Mesothelial cell of epicardium (in vitro differentiated cells): ENCODE data around the gene CTNND2. TPM values are rescaled to one million over a fixed set of nuclear protein-coding genes. Genes with fewer than 3 reads are reported as not detected.

Experiments used
- DNase-seq, 2 experiments: peaks; one replicate each; pipeline ENCODE4 v3.0.0; 2021; ENCODE audit warnings: low spot score in 2 of 2; ENCODE audit not compliant: unreplicated experiment in 2 of 2
- H3K27ac Mint-ChIP-seq: 2 replicates; pipeline ENCODE4 v1.8.0; 2021; ENCODE audit warnings: mixed read lengths
- H3K27me3 Mint-ChIP-seq: 2 replicates; pipeline ENCODE4 v1.8.0; 2021; ENCODE audit warnings: low read depth, mixed read lengths
- H3K36me3 Mint-ChIP-seq: 2 replicates; pipeline ENCODE4 v1.8.0; 2021; ENCODE audit warnings: mixed read lengths
- H3K4me1 Mint-ChIP-seq: 2 replicates; pipeline ENCODE4 v1.8.0; 2021; ENCODE audit warnings: mixed read lengths
- H3K4me3 Mint-ChIP-seq: 2 replicates; pipeline ENCODE4 v1.8.0; 2021; ENCODE audit warnings: mild to moderate bottlenecking, moderate library complexity, mixed read lengths
- H3K9me3 Mint-ChIP-seq: 2 replicates; pipeline ENCODE4 v1.8.0; 2021; ENCODE audit warnings: mixed read lengths
- total RNA-seq: library from RNA; stranded (reverse); gene quantifications from 3 replicates; pipeline ENCODE4 v1.2.1, GENCODE V29; 2021
- TF ChIP-seq, protein P1 (sequence below): fragments of 200-600 bp; sonication (generic); IDR thresholded peaks from one replicate; pipeline ENCODE4 v1.5.0; 2021; ENCODE audit warnings: antibody characterized with exemption; ENCODE audit not compliant: unreplicated experiment

The CTNND2 gene
- total RNA-seq, 1 donor from 2014 or later = 7.9 TPM

DNA sequence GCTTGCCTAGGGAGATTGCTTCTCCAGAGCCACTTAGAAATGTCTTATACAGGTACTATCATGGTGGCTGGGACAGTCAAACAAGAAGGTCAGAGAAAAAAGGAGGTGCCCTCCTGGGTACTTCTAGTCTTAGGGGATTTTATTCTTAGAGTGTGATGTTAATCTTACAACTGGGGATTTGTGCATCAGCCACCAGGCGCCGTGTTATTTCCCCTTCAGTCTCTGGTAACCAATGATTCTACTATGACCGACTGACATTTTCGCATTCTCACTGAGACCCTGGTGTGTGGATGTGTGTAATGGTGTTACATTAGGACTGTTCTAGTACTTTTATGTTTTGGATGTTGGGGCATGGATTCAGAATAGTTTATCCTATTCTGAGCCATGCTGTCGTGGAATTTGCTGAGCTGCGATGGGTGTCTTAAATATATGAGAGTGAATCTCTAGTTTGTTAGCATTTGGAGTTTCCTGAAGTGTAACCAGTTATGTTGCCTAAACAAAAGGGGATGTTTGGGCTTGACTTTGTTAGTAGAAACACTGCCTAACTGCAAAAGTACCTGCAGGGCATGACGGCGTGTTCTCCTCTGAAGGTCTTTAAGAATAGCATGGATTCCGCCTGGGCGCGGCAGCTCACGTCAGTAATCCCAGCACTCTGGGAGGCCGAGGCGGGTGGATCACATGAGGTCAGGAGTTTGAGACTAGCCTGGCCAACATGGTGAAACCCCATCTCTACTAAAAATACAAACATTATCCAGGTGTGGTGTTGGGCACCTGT lies 968.0 kb downstream of the CTNND2 start:
- Mint-ChIP-seq H3K4me1 (no peaks in the 10 kb centered on the region), H3K4me3 (no peak overlapping the region), H3K27ac (no peak overlapping the region), H3K27me3 (peaks cover 25% of the 10 kb centered on the region), H3K36me3 (no peaks in the 10 kb centered on the region), H3K9me3 (no peaks in the 10 kb centered on the region)
- DNase-seq = no peak
- TF ChIP-seq, protein P1, sequence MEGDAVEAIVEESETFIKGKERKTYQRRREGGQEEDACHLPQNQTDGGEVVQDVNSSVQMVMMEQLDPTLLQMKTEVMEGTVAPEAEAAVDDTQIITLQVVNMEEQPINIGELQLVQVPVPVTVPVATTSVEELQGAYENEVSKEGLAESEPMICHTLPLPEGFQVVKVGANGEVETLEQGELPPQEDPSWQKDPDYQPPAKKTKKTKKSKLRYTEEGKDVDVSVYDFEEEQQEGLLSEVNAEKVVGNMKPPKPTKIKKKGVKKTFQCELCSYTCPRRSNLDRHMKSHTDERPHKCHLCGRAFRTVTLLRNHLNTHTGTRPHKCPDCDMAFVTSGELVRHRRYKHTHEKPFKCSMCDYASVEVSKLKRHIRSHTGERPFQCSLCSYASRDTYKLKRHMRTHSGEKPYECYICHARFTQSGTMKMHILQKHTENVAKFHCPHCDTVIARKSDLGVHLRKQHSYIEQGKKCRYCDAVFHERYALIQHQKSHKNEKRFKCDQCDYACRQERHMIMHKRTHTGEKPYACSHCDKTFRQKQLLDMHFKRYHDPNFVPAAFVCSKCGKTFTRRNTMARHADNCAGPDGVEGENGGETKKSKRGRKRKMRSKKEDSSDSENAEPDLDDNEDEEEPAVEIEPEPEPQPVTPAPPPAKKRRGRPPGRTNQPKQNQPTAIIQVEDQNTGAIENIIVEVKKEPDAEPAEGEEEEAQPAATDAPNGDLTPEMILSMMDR = no peak

DNA sequence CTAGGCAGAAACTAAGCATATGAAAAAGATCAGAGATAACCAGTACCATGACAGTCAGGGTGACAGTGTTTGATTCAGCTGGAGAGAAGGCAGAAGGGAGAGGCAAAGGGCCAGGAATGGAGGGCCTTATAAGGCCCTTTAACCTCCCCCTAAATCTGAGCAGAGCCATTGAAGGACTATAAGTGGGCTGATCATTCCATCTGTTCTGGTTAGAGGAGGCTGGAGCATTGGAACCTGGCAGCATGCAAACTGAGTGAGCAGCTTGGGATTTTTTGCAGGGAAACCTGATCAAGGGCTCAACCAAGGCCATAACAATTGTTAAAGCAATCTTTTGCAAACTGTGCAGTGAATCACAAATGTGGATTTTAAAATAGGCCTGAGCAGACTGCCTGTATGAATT lies 968.7 kb downstream of the CTNND2 start:
- TF ChIP-seq, protein P1 = no peak
- peaks cover 2% of the 10 kb centered on the region for H3K9me3 Mint-ChIP-seq
- no peaks in the 10 kb centered on the region for H3K36me3 Mint-ChIP-seq
- no peak for DNase-seq
- H3K4me1 Mint-ChIP-seq = no peaks in the 10 kb centered on the region
- H3K4me3 Mint-ChIP-seq = no peak overlapping the region
- peaks cover 25% of the 10 kb centered on the region for H3K27me3 Mint-ChIP-seq
- H3K27ac Mint-ChIP-seq = no peak overlapping the region

DNA sequence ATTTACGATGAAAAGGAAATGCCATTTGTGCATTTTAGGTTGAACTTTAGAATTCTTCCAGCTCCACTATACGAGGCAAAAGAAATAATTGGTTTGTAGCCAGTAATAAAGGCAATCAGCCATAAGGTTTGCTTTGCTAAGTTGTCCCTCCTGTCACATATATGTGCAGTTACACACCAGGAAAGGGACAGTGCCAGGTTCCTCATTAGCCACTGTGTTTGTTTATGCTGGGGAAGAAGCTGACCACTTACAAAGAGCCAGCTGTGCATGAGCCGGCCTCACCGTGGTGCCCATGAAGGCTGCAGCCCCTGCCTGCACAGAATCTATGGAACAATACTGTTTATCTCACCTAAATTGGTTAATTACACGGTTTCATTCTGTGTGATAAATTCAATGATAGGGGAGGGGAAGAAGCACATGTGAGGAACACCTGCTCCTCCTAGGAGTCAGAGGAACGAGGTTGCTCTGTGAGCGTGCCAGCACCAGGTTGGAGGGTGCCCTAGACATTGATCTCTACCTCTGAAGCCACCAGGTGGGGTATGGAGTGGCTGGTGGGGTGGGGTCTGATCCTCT lies 969.4 kb downstream of the CTNND2 start:
- Mint-ChIP-seq H3K4me3 (no peak overlapping the region), H3K27me3 (peaks cover 25% of the 10 kb centered on the region), H3K36me3 (no peaks in the 10 kb centered on the region), H3K4me1 (no peaks in the 10 kb centered on the region), H3K9me3 (peaks cover 7% of the 10 kb centered on the region), H3K27ac (no peak overlapping the region)
- DNase-seq = no peak
- TF ChIP-seq, protein P1 = no peak

DNA sequence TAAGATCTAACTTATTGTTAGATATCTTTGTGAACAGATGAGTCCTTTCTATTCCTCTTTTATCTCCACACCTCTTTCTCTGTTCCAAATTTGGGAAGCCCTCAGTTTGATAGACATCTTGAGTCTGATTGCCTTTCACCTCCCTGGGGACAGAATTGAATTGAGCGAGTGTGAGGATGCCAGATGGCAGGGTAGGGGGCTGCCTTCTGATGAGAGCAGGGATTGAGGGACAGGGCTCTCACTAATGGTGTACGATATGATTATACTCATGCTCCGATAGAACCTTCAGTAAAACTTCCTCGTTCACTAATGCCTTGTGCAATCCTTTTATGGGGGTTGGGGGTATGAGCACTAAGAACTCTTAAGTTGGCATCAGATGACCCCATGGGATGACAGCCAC lies 971.1 kb downstream of the CTNND2 start:
- Mint-ChIP-seq H3K36me3 (no peaks in the 10 kb centered on the region), H3K9me3 (peaks cover 19% of the 10 kb centered on the region), H3K27me3 (peaks cover 25% of the 10 kb centered on the region), H3K4me1 (no peaks in the 10 kb centered on the region), H3K4me3 (no peak overlapping the region), H3K27ac (no peak overlapping the region)
- TF ChIP-seq, protein P1 = no peak
- DNase-seq = no peak

DNA sequence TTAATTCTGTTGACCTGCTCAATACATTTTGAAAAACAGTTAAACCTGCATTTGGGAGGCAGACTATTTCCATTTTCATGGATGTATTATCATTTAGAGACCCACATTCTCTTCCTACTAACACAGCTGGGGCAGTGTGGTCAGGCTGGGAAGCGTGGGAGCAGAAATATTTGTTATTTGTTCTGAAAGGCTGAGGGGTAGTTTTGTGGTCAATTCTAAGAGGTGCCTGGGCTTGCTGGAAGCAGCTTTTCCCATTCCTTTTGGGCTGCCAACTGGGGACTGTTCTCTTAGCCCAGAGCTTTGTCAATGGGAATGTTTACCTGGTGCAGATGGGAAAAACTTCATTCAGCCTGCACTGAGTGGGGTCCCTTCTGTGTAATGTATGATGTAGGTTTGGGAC lies 971.8 kb downstream of the CTNND2 start:
- Mint-ChIP-seq H3K9me3 (peaks cover 19% of the 10 kb centered on the region), H3K4me3 (no peak overlapping the region), H3K36me3 (no peaks in the 10 kb centered on the region), H3K4me1 (no peaks in the 10 kb centered on the region), H3K27ac (no peak overlapping the region), H3K27me3 (peaks cover 20% of the 10 kb centered on the region)
- DNase-seq = no peak
- TF ChIP-seq, protein P1 = no peak
